ENCODE data around the gene HIVEP1. TPM values are rescaled to one million over a fixed set of nuclear protein-coding genes. Genes with fewer than 3 reads are reported as not detected.
"Not testable (repeated sequence)": the region's sequence is repeated elsewhere in the genome, so short reads cannot be mapped to it uniquely, and the experiment has no call there.

The HIVEP1 gene
- total RNA-seq, 1 donor = 21.8 TPM

DNA sequence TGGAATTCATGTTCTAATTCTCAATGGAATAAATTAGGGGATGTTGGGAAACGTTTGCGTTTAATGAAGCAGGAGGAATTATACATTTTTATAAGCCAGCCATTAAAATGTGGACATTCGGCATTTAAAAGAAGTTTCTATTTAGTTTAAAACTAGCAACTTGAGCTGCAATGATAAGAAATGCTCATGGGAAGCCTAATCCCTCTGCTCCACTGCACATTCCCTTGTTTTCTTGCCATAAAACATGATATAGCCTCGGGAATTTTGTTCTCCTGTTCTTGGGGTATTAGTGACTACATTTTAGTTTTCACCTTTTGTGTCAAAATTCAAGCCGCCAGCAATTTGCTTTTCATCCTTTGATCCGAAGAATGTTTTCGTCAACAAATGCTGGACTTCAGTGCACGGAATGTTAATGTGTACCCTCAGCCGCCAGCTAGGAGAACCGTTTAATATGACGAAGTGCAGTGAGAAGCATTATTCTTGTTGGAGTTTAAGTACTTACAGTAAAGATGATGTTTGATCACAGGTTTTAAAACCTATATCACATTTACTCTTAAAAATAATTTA, 137.9 kb downstream of the HIVEP1 start:
- no peak overlapping the region for H3K4me3 ChIP-seq (ENCODE audit: low read depth, low read length)
- no peak for DNase-seq (ENCODE audit: low read depth)
- no peak for TF ChIP-seq CTCF (IDR thresholded peaks at IDR 0.05; ENCODE audit: insufficient read depth, low read length)

DNA sequence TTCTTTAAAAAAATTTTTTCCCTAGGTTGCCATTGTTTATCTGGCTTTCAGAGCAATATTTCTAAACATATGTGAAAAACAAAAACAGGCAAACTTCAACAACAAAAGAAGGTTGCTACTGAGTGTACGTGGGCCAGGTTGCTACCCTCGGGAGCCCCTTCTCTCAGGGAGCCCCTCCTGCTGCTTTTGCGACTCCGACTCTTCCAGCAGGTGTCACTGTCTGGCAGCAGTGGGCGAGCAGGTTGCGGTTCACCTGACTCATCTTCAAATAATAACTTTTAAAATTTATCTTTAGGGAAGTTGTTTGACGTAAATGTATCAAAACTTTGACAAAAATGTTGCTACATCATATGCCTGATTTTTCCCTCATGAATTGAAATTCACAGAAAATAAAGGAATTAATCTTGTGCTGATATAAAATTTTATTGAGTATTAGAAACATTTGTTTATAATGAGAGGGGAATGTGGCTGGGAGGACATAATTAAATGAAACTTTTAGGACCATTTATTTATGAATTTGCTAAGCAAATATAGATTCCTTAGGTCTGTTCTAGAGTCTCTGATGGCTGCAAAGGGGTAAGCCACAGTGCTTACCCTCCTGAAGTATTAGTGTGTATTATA, 138.8 kb downstream of the HIVEP1 start:
- DNase-seq (ENCODE audit: low read depth) = no peak
- no peak overlapping the region for H3K4me3 ChIP-seq (ENCODE audit: low read depth, low read length)
- TF ChIP-seq CTCF (IDR thresholded peaks at IDR 0.05; ENCODE audit: insufficient read depth, low read length) = peak; percentile 23

DNA sequence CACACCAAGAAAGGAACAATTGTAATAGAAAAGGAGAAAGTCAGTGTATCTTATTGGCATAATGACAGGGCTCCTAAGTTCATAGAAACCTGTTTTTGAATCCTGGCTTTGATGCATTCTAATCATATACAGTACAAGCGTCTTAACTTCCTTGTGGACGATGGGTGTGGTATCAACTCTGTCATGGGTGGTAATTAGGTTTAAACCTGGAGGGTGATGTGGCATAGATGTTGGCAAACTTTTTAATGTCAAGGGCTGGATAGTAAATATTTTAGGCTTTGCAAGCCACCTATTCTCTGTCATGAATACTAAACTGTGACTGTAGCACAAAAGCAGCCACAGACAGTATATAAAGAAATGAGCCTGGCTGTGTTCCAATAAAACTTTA, 139.3 kb downstream of the HIVEP1 start:
- no peak overlapping the region for H3K4me3 ChIP-seq (ENCODE audit: low read depth, low read length)
- DNase-seq (ENCODE audit: low read depth) = no peak
- TF ChIP-seq CTCF (IDR thresholded peaks at IDR 0.05; ENCODE audit: insufficient read depth, low read length) = no peak

- no peak overlapping the region for H3K4me3 ChIP-seq (ENCODE audit: low read depth, low read length)
- TF ChIP-seq CTCF (IDR thresholded peaks at IDR 0.05; ENCODE audit: insufficient read depth, low read length) = no peak
- DNase-seq (ENCODE audit: low read depth) = no peak
Measured at GRCh38 chr6:12152023-12152970, 140.2 kb downstream of the HIVEP1 start.

DNA sequence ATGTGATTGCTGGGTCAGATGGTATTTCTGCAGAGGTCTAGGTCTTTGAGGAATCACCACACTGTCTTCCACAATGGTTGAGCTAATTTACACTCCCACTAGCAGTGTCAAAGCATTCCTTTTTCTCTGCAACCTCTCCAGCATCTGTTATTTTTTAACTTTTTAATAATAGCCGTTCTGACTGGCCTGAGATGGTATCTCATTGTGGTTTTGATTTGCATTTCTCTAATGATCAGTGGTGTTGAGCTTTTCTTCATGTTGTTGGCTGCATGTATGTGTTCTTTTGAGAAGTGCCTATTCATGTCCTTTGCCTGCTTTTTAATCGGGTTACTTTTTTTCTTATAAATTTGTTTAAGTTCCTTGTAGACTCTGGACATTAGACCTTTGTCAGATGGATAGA, 143.7 kb downstream of the HIVEP1 start:
- not testable (repeated sequence) for DNase-seq (ENCODE audit: low read depth); H3K4me3 ChIP-seq (ENCODE audit: low read depth, low read length)

DNA sequence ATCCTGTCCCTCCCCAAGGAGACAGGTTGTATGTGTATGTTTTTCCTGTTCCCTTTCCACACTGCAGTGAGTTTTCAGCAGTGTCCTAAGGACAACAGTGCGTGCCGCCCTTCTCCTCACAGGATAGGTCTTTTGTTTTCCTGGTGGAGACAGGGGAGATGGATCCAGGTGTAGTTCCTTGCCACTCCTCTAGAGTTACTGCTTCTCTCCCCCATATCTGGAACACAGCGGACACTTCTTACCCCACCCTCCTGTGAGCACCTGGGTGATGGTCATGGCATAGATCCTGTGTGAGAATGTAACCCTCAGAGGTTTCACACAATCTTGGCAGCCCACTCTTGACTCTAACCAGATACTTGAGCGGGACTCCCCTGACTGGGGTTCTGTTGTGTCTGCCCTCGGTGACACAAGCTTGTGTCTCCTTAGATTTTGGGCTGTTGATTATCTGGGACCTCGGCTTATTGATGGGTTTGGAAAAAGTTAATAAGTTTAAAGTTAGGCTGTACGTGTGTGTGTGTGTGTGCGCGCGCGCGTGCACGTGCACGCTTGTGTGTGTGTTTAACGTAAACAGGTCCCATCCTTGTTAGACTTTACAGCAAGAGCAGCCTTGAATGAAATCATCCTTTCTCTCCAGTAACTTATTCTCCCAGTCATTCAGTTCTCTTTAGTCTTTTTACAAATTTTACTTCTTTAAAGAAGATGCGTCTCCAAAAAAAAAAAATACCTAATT, 146.7 kb downstream of the HIVEP1 start:
- no peak for DNase-seq (ENCODE audit: low read depth)
- TF ChIP-seq CTCF (IDR thresholded peaks at IDR 0.05; ENCODE audit: insufficient read depth, low read length) = no peak
- no peak overlapping the region for H3K4me3 ChIP-seq (ENCODE audit: low read depth, low read length)
